Thyroid gland (tissue), 4 donors: ENCODE results near the gene SSUH2. TPM values are rescaled to one million over a fixed set of nuclear protein-coding genes. Genes with fewer than 3 reads are reported as not detected.

Source experiments
- DNase-seq, 2 donors: peaks; one replicate each; pipeline ENCODE4 v3.0.0-alpha.2; 2019
- H3K27ac ChIP-seq, 3 donors: fragments of 200-600 bp; sonication (generic); 1 replicate in 2 of 3; 2 replicates in 1 of 3; pipeline ENCODE4 v1.5.1; 2016 to 2019; ENCODE audit warnings: mild to moderate bottlenecking in 1 of 3, moderate library complexity in 1 of 3
- H3K27me3 ChIP-seq: fragments of 200-600 bp; sonication (generic); one replicate; pipeline ENCODE4 v1.5.1; 2019
- H3K36me3 ChIP-seq, 2 donors: fragments of 200-600 bp; sonication (generic); one replicate each; pipeline ENCODE4 v1.5.1; 2016 to 2019
- H3K4me1 ChIP-seq, 2 donors: fragments of 200-600 bp; sonication (generic); one replicate each; pipeline ENCODE4 v1.5.1; 2017 to 2019
- H3K4me3 ChIP-seq, 3 donors: fragments of 200-600 bp; sonication (generic); replicated peaks in 1 of 3; 1 replicate in 2 of 3; 2 replicates in 1 of 3; pipeline ENCODE4 v1.5.1; 2016; ENCODE audit warnings: mild to moderate bottlenecking in 1 of 3
- H3K9me3 ChIP-seq: fragments of 200-600 bp; sonication (generic); one replicate; pipeline ENCODE4 v1.5.1; 2017
- POLR2A ChIP-seq, 2 donors: fragments of 450-650 bp; IDR thresholded peaks; one replicate each; pipeline ENCODE4 v1.6.1; 2017; ENCODE audit warnings: antibody characterized with exemption in 2 of 2, mild to moderate bottlenecking in 2 of 2, moderate library complexity in 1 of 2
- WGBS, 2 donors: methylation state at CpG; one replicate each; pipeline ENCODE4 v1.1.5; 2017; 5-methylcytosine and 5-hydroxymethylcytosine counted together
- intact Hi-C: fragments of 100-400 bp; cut with DNase I; formaldehyde crosslinking; loops from one replicate; pipeline ENCODE4 v1.15.1; 2023
- total RNA-seq, 4 donors: library from RNA; depleted of rRNA; stranded (reverse); fragments of >200 nt; gene quantifications; one replicate each; pipeline ENCODE4 v1.2.3, GENCODE V29; 2016
- TF ChIP-seq, protein P1 (sequence below), 6 experiments: fragments of 200-600 bp in 3 of 6; fragments of 450-650 bp in 3 of 6; sonication (generic) in 3 of 6; IDR thresholded peaks; one replicate each; pipeline ENCODE4 v1.5.1; 2016 to 2019; ENCODE audit warnings: antibody characterized with exemption in 6 of 6, mild to moderate bottlenecking in 2 of 6, inconsistent platforms in 1 of 6, moderate library complexity in 1 of 6

The SSUH2 gene
- total RNA-seq, 4 donors from 2014 or later: 0.11 to 1.0 (median 0.42) TPM; not detected in 1

DNA sequence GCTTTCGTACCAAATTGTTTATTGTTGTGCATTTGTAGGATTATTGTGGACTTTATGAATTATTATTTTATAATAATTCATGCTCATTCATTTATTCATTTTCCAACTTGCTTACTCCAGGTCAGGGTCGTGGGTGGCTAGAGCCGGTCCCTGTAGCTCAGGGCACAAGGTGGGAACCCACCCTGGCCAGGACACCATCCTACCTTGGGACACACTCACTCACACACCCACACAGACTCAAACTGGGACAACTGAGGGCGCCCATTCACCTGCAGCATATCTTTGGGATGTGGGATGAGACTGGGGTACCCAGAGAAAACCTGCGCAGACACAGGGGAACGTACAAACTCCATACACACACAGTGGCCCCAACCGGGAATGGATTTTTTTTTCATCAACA, 40.6 kb downstream of the SSUH2 start:
- 97 to 98% methylated on average over 7 of the region's 7 CpGs for WGBS, 2 donors
- no peaks in the 10 kb centered on the region for H3K27me3 ChIP-seq
- no peak overlapping the region for H3K4me3 ChIP-seq
- intact Hi-C loops: no loop called here
- H3K36me3 ChIP-seq: no peaks in the 10 kb centered on the region
- no peaks in the 10 kb centered on the region for H3K9me3 ChIP-seq
- H3K4me1 ChIP-seq: no peaks in the 10 kb centered on the region
- no peak overlapping the region for H3K27ac ChIP-seq
- TF ChIP-seq, protein P1, sequence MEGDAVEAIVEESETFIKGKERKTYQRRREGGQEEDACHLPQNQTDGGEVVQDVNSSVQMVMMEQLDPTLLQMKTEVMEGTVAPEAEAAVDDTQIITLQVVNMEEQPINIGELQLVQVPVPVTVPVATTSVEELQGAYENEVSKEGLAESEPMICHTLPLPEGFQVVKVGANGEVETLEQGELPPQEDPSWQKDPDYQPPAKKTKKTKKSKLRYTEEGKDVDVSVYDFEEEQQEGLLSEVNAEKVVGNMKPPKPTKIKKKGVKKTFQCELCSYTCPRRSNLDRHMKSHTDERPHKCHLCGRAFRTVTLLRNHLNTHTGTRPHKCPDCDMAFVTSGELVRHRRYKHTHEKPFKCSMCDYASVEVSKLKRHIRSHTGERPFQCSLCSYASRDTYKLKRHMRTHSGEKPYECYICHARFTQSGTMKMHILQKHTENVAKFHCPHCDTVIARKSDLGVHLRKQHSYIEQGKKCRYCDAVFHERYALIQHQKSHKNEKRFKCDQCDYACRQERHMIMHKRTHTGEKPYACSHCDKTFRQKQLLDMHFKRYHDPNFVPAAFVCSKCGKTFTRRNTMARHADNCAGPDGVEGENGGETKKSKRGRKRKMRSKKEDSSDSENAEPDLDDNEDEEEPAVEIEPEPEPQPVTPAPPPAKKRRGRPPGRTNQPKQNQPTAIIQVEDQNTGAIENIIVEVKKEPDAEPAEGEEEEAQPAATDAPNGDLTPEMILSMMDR (IDR thresholded peaks at IDR 0.05): no peak
- no peak for TF ChIP-seq POLR2A (IDR thresholded peaks at IDR 0.05)
- DNase-seq: no peak

DNA sequence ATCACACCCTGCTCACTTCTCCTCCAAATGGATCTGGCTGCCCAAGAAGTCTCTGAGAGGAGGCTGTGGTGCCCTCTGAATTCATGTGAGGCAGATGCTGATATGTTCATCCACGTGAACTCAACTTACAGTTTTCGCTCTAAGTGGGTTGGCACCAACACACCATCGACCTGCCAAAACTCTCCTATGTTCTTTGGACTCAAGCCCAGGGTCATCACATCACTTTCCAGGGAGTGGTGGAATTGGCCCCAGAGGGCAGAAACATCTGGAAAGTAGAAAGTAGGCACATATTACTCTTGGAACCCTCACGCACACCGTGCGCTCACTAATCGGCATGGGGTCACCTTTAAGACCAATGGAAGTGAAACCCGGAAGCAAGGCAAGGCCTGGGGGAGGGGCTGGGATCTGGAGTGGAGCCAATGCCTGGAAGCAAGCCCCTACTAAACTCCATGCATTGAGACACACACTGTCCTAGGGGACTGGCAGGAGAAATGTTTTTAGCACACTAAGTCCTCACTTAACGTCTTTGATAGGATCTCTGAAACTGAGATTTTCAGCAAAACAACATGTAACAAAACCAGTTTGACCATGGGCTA, 41.4 kb downstream of the SSUH2 start:
- DNase-seq: no peak
- intact Hi-C loops: no loop called here
- Histone ChIP-seq H3K36me3 (no peaks in the 10 kb centered on the region), H3K27ac (no peak overlapping the region), H3K4me1 (no peaks in the 10 kb centered on the region), H3K9me3 (no peaks in the 10 kb centered on the region), H3K4me3 (no peak overlapping the region), H3K27me3 (no peaks in the 10 kb centered on the region)
- TF ChIP-seq, protein P1 (IDR thresholded peaks at IDR 0.05): no peak
- no peak for TF ChIP-seq POLR2A (IDR thresholded peaks at IDR 0.05)
- 45 to 68% methylated on average over 9 of the region's 9 CpGs for WGBS, 2 donors

DNA sequence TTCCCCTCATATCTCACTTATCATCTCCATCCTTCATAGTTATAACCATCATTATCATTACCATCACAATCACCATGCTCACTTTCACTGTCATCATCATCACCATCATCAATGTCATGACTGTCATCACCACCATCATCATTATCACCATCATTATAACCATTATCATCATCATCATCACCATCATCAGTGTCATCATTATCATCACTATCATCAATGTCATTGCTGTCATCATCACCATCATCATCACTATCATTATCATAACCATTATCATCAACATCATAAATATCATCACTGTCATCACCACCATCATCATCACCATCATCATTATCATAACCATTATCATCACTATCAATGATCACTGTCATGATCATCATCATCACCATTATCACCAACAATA, 44.1 kb downstream of the SSUH2 start:
- intact Hi-C loops: no loop called here
- no peak for DNase-seq
- no peaks in the 10 kb centered on the region for H3K27me3 ChIP-seq
- no peak overlapping the region for H3K27ac ChIP-seq
- no peaks in the 10 kb centered on the region for H3K36me3 ChIP-seq
- TF ChIP-seq, protein P1 (IDR thresholded peaks at IDR 0.05): no peak
- no peak for TF ChIP-seq POLR2A (IDR thresholded peaks at IDR 0.05)
- H3K4me3 ChIP-seq: no peak overlapping the region
- no peaks in the 10 kb centered on the region for H3K4me1 ChIP-seq
- H3K9me3 ChIP-seq: no peaks in the 10 kb centered on the region

DNA sequence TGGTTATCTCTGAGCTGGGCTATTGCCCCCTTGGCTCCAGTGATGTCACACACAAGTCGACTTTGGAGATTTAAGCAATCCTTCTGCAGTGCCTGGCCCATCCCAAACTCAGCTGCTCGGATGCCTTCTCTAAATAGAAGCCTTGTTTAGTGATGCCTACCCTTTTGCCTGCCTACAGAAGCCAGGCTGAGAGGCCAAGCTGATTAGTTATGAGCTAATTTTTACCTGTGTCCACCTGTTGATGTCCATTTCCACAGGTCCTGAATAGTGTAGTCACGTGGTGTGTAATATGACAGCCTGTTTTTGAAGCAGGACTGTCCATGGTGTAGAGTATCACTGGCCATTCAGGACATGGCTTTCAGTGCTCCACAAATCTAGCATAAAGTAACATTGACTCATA, 45.5 kb downstream of the SSUH2 start:
- Histone ChIP-seq H3K9me3 (no peaks in the 10 kb centered on the region), H3K27ac (no peak overlapping the region), H3K4me3 (no peak overlapping the region), H3K27me3 (no peaks in the 10 kb centered on the region), H3K4me1 (no peaks in the 10 kb centered on the region), H3K36me3 (no peaks in the 10 kb centered on the region)
- intact Hi-C loops: no loop called here
- DNase-seq: no peak
- TF ChIP-seq, protein P1 (IDR thresholded peaks at IDR 0.05): no peak
- no peak for TF ChIP-seq POLR2A (IDR thresholded peaks at IDR 0.05)
- WGBS, 2 donors: 75 to 76% methylated on average over 3 of the region's 3 CpGs

DNA sequence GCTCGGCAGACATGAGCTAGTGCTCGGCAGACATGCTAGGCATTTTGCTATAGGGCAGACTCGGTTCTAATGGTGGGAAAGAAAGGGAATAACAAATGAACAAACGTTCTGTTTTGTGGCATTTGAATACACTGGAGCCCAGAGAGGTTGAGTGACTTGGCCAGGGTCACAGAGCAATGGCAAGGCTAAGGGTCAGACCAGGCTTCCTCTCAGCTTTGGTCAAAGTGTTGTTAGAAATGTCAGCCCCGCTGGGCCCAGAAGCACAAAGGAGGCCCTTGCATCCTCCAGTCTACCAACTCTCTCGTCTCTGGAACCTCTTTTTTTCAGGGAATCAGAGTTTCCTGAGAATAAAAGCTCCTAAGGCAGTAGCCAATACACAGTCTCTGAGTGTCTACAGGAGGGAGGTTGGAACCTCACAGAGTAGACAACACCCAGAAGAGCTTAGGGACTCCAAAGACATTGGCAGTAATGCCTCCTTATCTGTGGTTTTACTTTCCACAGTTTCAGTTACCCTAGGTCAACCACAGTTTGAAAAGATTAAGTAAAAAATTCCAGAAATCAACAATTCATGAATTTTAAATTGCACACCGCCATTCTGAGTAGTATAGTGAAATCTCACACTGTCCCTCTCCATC, 47.3 kb downstream of the SSUH2 start:
- no peaks in the 10 kb centered on the region for H3K36me3 ChIP-seq
- no peak overlapping the region for H3K27ac ChIP-seq
- intact Hi-C loops: no loop called here
- no peak for TF ChIP-seq POLR2A (IDR thresholded peaks at IDR 0.05)
- TF ChIP-seq, protein P1 (IDR thresholded peaks at IDR 0.05): no peak
- no peaks in the 10 kb centered on the region for H3K27me3 ChIP-seq
- no peaks in the 10 kb centered on the region for H3K4me1 ChIP-seq
- H3K9me3 ChIP-seq: no peaks in the 10 kb centered on the region
- WGBS, 2 donors: 77 to 83% methylated on average over 7 of the region's 7 CpGs
- no peak for DNase-seq
- H3K4me3 ChIP-seq: no peak overlapping the region
